Smooth muscle cell (in vitro differentiated cells): Measurements from ENCODE around the gene PRPF6. TPM values are rescaled to one million over a fixed set of nuclear protein-coding genes. Genes with fewer than 3 reads are reported as not detected.

ENCODE experiments used
- DNase-seq: peaks from one replicate; lab custom pipeline; 2025; ENCODE audit not compliant: unreplicated experiment; lab: John Stamatoyannopoulos, UW
- H2AFZ ChIP-seq: fragments of 200-600 bp; sonication (generic); 2 replicates; pipeline ENCODE4 v1.6.0; 2016; ENCODE audit warnings: antibody characterized with exemption, low read depth, mild to moderate bottlenecking
- H3F3A ChIP-seq: fragments of 200-600 bp; sonication (generic); 2 replicates; pipeline ENCODE4 v1.6.0; 2017; ENCODE audit warnings: antibody characterized with exemption, low read depth
- H3K27ac ChIP-seq: fragments of 200-600 bp; sonication (generic); 2 replicates; pipeline ENCODE4 v1.5.1; 2016; ENCODE audit warnings: low read depth, mild to moderate bottlenecking
- H3K27me3 ChIP-seq: fragments of 200-600 bp; sonication (generic); 2 replicates; pipeline ENCODE4 v1.6.1; 2016; ENCODE audit warnings: low read depth, mild to moderate bottlenecking
- H3K36me3 ChIP-seq: fragments of 200-600 bp; sonication (generic); 2 replicates; pipeline ENCODE4 v1.5.1; 2016; ENCODE audit warnings: low read depth
- H3K4me1 ChIP-seq: fragments of 200-600 bp; sonication (generic); 2 replicates; pipeline ENCODE4 v1.5.1; 2016; ENCODE audit warnings: low read depth
- H3K4me2 ChIP-seq: fragments of 200-600 bp; sonication (generic); 2 replicates; pipeline ENCODE4 v1.6.0; 2016; ENCODE audit warnings: mild to moderate bottlenecking
- H3K4me3 ChIP-seq: fragments of 200-600 bp; sonication (generic); 2 replicates; pipeline ENCODE4 v1.5.1; 2016; ENCODE audit warnings: mild to moderate bottlenecking
- H3K79me2 ChIP-seq: fragments of 200-600 bp; sonication (generic); 2 replicates; pipeline ENCODE4 v1.6.0; 2016; ENCODE audit warnings: low read depth, mild to moderate bottlenecking
- H3K9ac ChIP-seq: fragments of 200-600 bp; sonication (generic); 2 replicates; pipeline ENCODE4 v1.6.0; 2016; ENCODE audit warnings: low read depth
- H3K9me3 ChIP-seq: fragments of 200-600 bp; sonication (generic); replicated peaks from 2 replicates; pipeline ENCODE4 v1.5.1; 2016; ENCODE audit warnings: low read depth
- H4K20me1 ChIP-seq: fragments of 200-600 bp; sonication (generic); 2 replicates; pipeline ENCODE4 v1.6.0; 2016; ENCODE audit warnings: low read depth
- CTCF ChIP-seq: fragments of 200-600 bp; sonication (generic); IDR thresholded peaks from 2 replicates; pipeline ENCODE4 v1.5.1; 2017; ENCODE audit warnings: borderline replicate concordance, mild to moderate bottlenecking, antibody characterized with exemption; ENCODE audit not compliant: insufficient read depth, poor library complexity, severe bottlenecking
- WGBS: methylation state at CpG from one replicate; pipeline ENCODE4 v1.1.7; 2016; ENCODE audit warnings: low lambda C conversion rate; 5-methylcytosine and 5-hydroxymethylcytosine counted together
- polyA plus RNA-seq: library from polyadenylated mRNA; unstranded; fragments of >200 nt; fragmentation: Nextera tagmentation; extraction: Ambion mirVana; gene quantifications from 2 replicates; pipeline ENCODE4 v1.2.1, GENCODE V29; 2016
- total RNA-seq: library from RNA; depleted of rRNA; stranded (reverse); fragments of >200 nt; gene quantifications from 2 replicates; pipeline ENCODE4 v1.2.3, GENCODE V29; 2014

Gene PRPF6
- total and polyA plus RNA-seq, 2 experiments from 2014 or later, result 33.3 to 51.2 TPM

- TF ChIP-seq CTCF, result no peak
- Histone ChIP-seq H2AFZ (peak overlapping the region; percentile 21), H3K4me2 (peak overlapping the region; percentile 88), H3K36me3 (no peaks in the 10 kb centered on the region), H4K20me1 (peaks cover 10% of the 10 kb centered on the region), H3K27ac (peak overlapping the region; percentile 62), H3K9me3 (no peaks in the 10 kb centered on the region), H3K27me3 (no peaks in the 10 kb centered on the region), H3K79me2 (no peaks in the 10 kb centered on the region), H3F3A (no peaks in the 10 kb centered on the region), H3K4me1 (peaks cover 6% of the 10 kb centered on the region), H3K9ac (peak overlapping the region; percentile 79), H3K4me3 (peak overlapping the region; percentile 93)
- no peak for DNase-seq
- 66% methylated on average over 5 of the region's 5 CpGs for WGBS
Measured at GRCh38 chr20:64062276-64062595, 81.3 kb downstream of the PRPF6 start.

- Histone ChIP-seq H3K9ac (peak within 1 kb of the TSS; percentile 79), H3K4me1 (peaks cover 6% of the 10 kb centered on the region), H3F3A (no peaks in the 10 kb centered on the region), H4K20me1 (peaks cover 10% of the 10 kb centered on the region), H3K27ac (peak within 1 kb of the TSS; percentile 62), H2AFZ (peak within 1 kb of the TSS; percentile 21), H3K27me3 (no peaks in the 10 kb centered on the region), H3K36me3 (no peaks in the 10 kb centered on the region), H3K4me2 (peak within 1 kb of the TSS; percentile 88), H3K9me3 (no peaks in the 10 kb centered on the region), H3K79me2 (no peaks in the 10 kb centered on the region), H3K4me3 (peak within 1 kb of the TSS; percentile 93)
- DNase-seq, result peak; percentile 82
- WGBS, result 11% methylated on average over 61 of the region's 85 CpGs
- no peak for TF ChIP-seq CTCF
Measured at GRCh38 chr20:64062596-64063388, 81.9 kb downstream of the PRPF6 start, which contains the start of gene TCEA2. TSS of gene TCEA2 (plus strand) at chr20:64063198. CDS start at chr20:64063313, 115 bp downstream.

GRCh38 chr20:64063389-64064144 is 82.6 kb downstream of the PRPF6 start:
- peaks cover 10% of the 10 kb centered on the region for H4K20me1 ChIP-seq
- H2AFZ ChIP-seq, result no peak overlapping the region
- 6% methylated on average over 30 of the region's 51 CpGs for WGBS
- no peaks in the 10 kb centered on the region for H3K79me2 ChIP-seq
- H3K36me3 ChIP-seq, result no peaks in the 10 kb centered on the region
- peak overlapping the region; percentile 88 for H3K4me2 ChIP-seq
- TF ChIP-seq CTCF, result no peak
- H3K4me3 ChIP-seq, result peak overlapping the region; percentile 93
- DNase-seq, result no peak
- H3K27ac ChIP-seq, result peak overlapping the region; percentile 17
- peak overlapping the region; percentile 78 for H3K9ac ChIP-seq
- H3K4me1 ChIP-seq, result peaks cover 6% of the 10 kb centered on the region
- no peaks in the 10 kb centered on the region for H3F3A ChIP-seq
- H3K27me3 ChIP-seq, result no peaks in the 10 kb centered on the region
- H3K9me3 ChIP-seq, result no peaks in the 10 kb centered on the region
